H1 (cell line): ENCODE results near the gene MARK3. TPM values are rescaled to one million over a fixed set of nuclear protein-coding genes. Genes with fewer than 3 reads are reported as not detected.

Experiments used
- BCL11A ChIP-seq, 2 experiments: IDR thresholded peaks; one replicate each; pipeline ENCODE4 v1.6.1; 2011; ENCODE audit warnings: low read depth in 2 of 2, low read length in 2 of 2, mild to moderate bottlenecking in 2 of 2
- CEBPB ChIP-seq: IDR thresholded peaks from 2 replicates; pipeline ENCODE4 v1.6.1; 2012; ENCODE audit warnings: low read depth, low read length
- CHD7 ChIP-seq: fragments of 300-600 bp; sonication (generic); IDR thresholded peaks from 2 replicates; pipeline ENCODE4 v1.7.1; 2012; ENCODE audit warnings: low read length, moderate library complexity, mild to moderate bottlenecking, inconsistent platforms; ENCODE audit not compliant: insufficient replicate concordance
- KDM5A ChIP-seq: fragments of 200-600 bp; IDR thresholded peaks from 2 replicates; pipeline ENCODE4 v1.7.1; 2012; ENCODE audit warnings: mild to moderate bottlenecking, low read length, inconsistent platforms, mixed read lengths
- MAFK ChIP-seq: IDR thresholded peaks from 2 replicates; pipeline ENCODE4 v1.6.1; 2012; ENCODE audit warnings: low read depth, mild to moderate bottlenecking, improper control_type of control experiment, low read length
- RNF2 ChIP-seq: fragments of 200-900, 300-1000 bp; sonication (generic); IDR thresholded peaks from 2 replicates; pipeline ENCODE4 v1.7.1; 2016; ENCODE audit warnings: borderline replicate concordance, low read depth, mild to moderate bottlenecking, antibody characterized with exemption, low read length; ENCODE audit not compliant: poor library complexity, severe bottlenecking; ENCODE audit errors: missing control alignments
- SAP30 ChIP-seq: fragments of 300-600 bp; sonication (generic); IDR thresholded peaks from 2 replicates; pipeline ENCODE4 v1.7.1; 2012; ENCODE audit warnings: low read length, moderate library complexity, mild to moderate bottlenecking, inconsistent platforms; ENCODE audit not compliant: insufficient read depth, insufficient replicate concordance
- SIRT6 ChIP-seq: IDR thresholded peaks from one replicate; pipeline ENCODE4 v1.7.1; 2012; ENCODE audit warnings: low read length, inconsistent platforms
- SP1 ChIP-seq: IDR thresholded peaks from 2 replicates; pipeline ENCODE4 v1.6.1; 2011; ENCODE audit warnings: low read depth, low read length
- SP4 ChIP-seq: IDR thresholded peaks from 2 replicates; pipeline ENCODE4 v1.6.1; 2012; ENCODE audit warnings: low read length, inconsistent platforms
- TBP ChIP-seq: IDR thresholded peaks from 2 replicates; pipeline ENCODE4 v1.6.1; 2011; ENCODE audit warnings: low read depth, low read length, improper control_type of control experiment
- polyA plus RNA-seq, 7 experiments: library from polyadenylated mRNA; depleted of rRNA in 3 of 7; stranded (reverse) in 5 of 7; unstranded in 2 of 7; fragments of >200 nt in 5 of 7; fragments of 200-250 nt in 2 of 7; gene quantifications; 1 replicate in 5 of 7; 2 replicates in 1 of 7; 4 replicates in 1 of 7; pipeline versions ENCODE4 v1.2.1 to v1.2.3, GENCODE V29; 2011 to 2013; ENCODE audit warnings: missing spikeins in 2 of 7, mixed read lengths in 2 of 7
- total RNA-seq: library from RNA; stranded (reverse); fragmentation: NEBNext Ultra II Directional; extraction: Animal tissue kit (Norgen Biotek cat#: 25700); gene quantifications from 2 replicates; pipeline ENCODE4 v1.2.1, GENCODE V29; 2021

MARK3 gene
- total and polyA plus RNA-seq, 2 of the 8 experiments (the other 6 are each of a cell fraction or from before 2014, with no cell fraction given): 39.4 to 76.9 TPM

DNA sequence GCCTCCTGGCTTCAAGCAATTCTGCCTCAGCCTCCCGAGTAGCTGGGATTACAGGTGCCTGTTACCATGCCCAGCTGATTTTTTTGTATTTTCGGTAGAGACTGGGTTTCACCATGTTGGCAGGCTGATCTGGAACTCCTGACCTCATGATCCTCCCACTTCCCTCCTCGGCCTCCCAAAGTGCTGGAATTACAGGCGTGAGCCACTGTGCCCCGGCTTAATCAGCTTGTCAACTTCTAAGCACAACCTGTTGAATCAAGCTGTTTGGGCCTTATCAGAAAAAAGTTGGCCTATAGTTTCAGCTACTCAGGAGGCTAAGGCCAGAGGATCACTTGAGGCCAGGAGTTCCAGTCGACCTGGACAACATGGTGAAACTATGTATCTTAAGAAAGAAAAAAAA, 7.9 kb downstream of the MARK3 start (continued):
- TF ChIP-seq CHD7 (no peak), TBP (no peak), KDM5A (no peak), BCL11A (IDR thresholded peaks at IDR 0.05; ENCODE audit: low read depth in 2 of 2, low read length in 2 of 2) (no peak), SIRT6 (no peak), RNF2 (no peak), SP4 (no peak), SAP30 (no peak), MAFK (no peak), CEBPB (no peak), SP1 (no peak)
